H1 (cell line): Measurements from ENCODE around the gene TRAF1. TPM values are rescaled to one million over a fixed set of nuclear protein-coding genes. Genes with fewer than 3 reads are reported as not detected.

Experiments
- BRCA1 ChIP-seq: IDR thresholded peaks from 2 replicates; pipeline ENCODE4 v1.6.1; 2012; ENCODE audit warnings: low read depth, low read length, improper control_type of control experiment
- CEBPB ChIP-seq: IDR thresholded peaks from 2 replicates; pipeline ENCODE4 v1.6.1; 2012; ENCODE audit warnings: low read depth, low read length
- EZH2 ChIP-seq: fragments of 200-600 bp; sonication (generic); IDR thresholded peaks from 2 replicates; pipeline ENCODE4 v1.7.1; 2012; ENCODE audit warnings: low read depth, mild to moderate bottlenecking, moderate library complexity, low read length, inconsistent platforms; ENCODE audit not compliant: severe bottlenecking
- FOSL1 ChIP-seq: IDR thresholded peaks from 2 replicates; pipeline ENCODE4 v1.6.1; 2011; ENCODE audit warnings: mild to moderate bottlenecking, low read depth, low read length, moderate library complexity; ENCODE audit not compliant: insufficient read depth
- GTF2F1 ChIP-seq: IDR thresholded peaks from 2 replicates; pipeline ENCODE4 v1.6.1; 2012; ENCODE audit warnings: low read depth, low read length, improper control_type of control experiment, borderline replicate concordance
- PHF8 ChIP-seq: fragments of 200-600 bp; sonication (generic); conservative IDR thresholded peaks from 2 replicates; pipeline ENCODE4 v1.7.1; 2012; ENCODE audit warnings: low read depth, mild to moderate bottlenecking, inconsistent platforms, low read length, moderate library complexity
- SAP30 ChIP-seq: fragments of 300-600 bp; sonication (generic); IDR thresholded peaks from 2 replicates; pipeline ENCODE4 v1.7.1; 2012; ENCODE audit warnings: low read length, moderate library complexity, mild to moderate bottlenecking, inconsistent platforms; ENCODE audit not compliant: insufficient read depth, insufficient replicate concordance
- SIN3A ChIP-seq, 2 experiments: IDR thresholded peaks in 1 of 2; conservative IDR thresholded peaks in 1 of 2; 2 replicates each; pipeline ENCODE4 v1.6.1; 2011 to 2012; ENCODE audit warnings: low read length in 2 of 2, improper control_type of control experiment in 1 of 2, low read depth in 1 of 2, mild to moderate bottlenecking in 1 of 2
- SP2 ChIP-seq: IDR thresholded peaks from 2 replicates; pipeline ENCODE4 v1.6.1; 2012; ENCODE audit warnings: mild to moderate bottlenecking, low read length, inconsistent platforms
- polyA plus RNA-seq, 7 experiments: library from polyadenylated mRNA; depleted of rRNA in 3 of 7; stranded (reverse) in 5 of 7; unstranded in 2 of 7; fragments of >200 nt in 5 of 7; fragments of 200-250 nt in 2 of 7; gene quantifications; 1 replicate in 5 of 7; 2 replicates in 1 of 7; 4 replicates in 1 of 7; pipeline versions ENCODE4 v1.2.1 to v1.2.3, GENCODE V29; 2011 to 2013; ENCODE audit warnings: missing spikeins in 2 of 7, mixed read lengths in 2 of 7
- total RNA-seq: library from RNA; stranded (reverse); fragmentation: NEBNext Ultra II Directional; extraction: Animal tissue kit (Norgen Biotek cat#: 25700); gene quantifications from 2 replicates; pipeline ENCODE4 v1.2.1, GENCODE V29; 2021
- TF ChIP-seq, protein P1 (sequence below), 3 experiments: IDR thresholded peaks; 1 replicate in 2 of 3; 2 replicates in 1 of 3; pipeline versions ENCODE4 v1.5.1 to v1.6.1; 2011; ENCODE audit warnings: low read length in 3 of 3, mild to moderate bottlenecking in 3 of 3, inconsistent platforms in 2 of 3, low read depth in 1 of 3, moderate library complexity in 1 of 3; ENCODE audit not compliant: insufficient read depth in 1 of 3; ENCODE audit errors: control extremely low read depth in 1 of 3

The TRAF1 gene
- total and polyA plus RNA-seq, 2 of the 8 experiments (the other 6 are each of a cell fraction or from before 2014, with no cell fraction given) = 1.6 to 3.2 TPM

DNA sequence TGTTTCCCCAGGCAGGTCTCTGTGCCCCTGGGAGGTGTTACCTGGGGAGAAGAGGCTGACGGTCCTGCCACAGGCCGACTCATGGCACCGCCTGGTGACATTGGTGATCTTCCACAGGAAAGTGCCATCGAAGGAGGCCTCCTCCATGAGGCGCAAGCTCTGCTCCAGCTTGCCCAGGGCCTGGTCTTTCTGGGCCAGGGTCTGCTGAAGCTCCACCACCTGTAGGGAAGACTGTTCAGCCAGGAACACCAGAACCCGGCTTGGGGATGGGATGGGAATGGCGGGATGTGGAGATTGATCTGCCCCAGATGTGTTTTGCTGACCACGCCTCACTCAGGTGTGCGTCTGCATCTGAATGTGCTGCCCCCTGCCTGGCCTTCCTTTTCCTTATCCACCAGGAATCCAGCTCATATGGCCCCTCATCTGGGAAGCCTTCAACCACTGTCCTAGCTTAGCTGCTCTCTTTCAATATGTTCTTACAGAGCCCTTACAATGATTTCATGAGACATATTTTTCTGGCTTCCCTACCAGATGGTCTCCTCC lies 15.2 kb downstream of the TRAF1 start (continued):
- TF ChIP-seq GTF2F1 = no peak
- TF ChIP-seq SP2 = no peak
- no peak for TF ChIP-seq SAP30
- peak; percentile 4 for TF ChIP-seq EZH2
- no peak for TF ChIP-seq BRCA1
- no peak for TF ChIP-seq FOSL1
- TF ChIP-seq SIN3A (conservative IDR thresholded peaks at IDR 0.05 in 1 of 2, IDR thresholded peaks at IDR 0.05 in 1 of 2; ENCODE audit: low read depth in 1 of 2, low read length in 2 of 2) = no peak
- TF ChIP-seq, protein P1, sequence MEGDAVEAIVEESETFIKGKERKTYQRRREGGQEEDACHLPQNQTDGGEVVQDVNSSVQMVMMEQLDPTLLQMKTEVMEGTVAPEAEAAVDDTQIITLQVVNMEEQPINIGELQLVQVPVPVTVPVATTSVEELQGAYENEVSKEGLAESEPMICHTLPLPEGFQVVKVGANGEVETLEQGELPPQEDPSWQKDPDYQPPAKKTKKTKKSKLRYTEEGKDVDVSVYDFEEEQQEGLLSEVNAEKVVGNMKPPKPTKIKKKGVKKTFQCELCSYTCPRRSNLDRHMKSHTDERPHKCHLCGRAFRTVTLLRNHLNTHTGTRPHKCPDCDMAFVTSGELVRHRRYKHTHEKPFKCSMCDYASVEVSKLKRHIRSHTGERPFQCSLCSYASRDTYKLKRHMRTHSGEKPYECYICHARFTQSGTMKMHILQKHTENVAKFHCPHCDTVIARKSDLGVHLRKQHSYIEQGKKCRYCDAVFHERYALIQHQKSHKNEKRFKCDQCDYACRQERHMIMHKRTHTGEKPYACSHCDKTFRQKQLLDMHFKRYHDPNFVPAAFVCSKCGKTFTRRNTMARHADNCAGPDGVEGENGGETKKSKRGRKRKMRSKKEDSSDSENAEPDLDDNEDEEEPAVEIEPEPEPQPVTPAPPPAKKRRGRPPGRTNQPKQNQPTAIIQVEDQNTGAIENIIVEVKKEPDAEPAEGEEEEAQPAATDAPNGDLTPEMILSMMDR (IDR thresholded peaks at IDR 0.05; ENCODE audit: control extremely low read depth in 1 of 3, insufficient read depth in 1 of 3, low read depth in 1 of 3, low read length in 3 of 3) = peak in 2 of 3 experiments; percentile 8 to 18; a peak in 2 of 4 replicates
- no peak for TF ChIP-seq CEBPB
- no peak for TF ChIP-seq PHF8
